SH-SY5Y (cell line): ENCODE results near the gene KIAA1614.

Experiments used
- GATA2 ChIP-seq: IDR thresholded peaks from 2 replicates; pipeline ENCODE4 v1.6.1; 2011; ENCODE audit warnings: mild to moderate bottlenecking, low read depth, low read length
- GATA3 ChIP-seq: IDR thresholded peaks from 2 replicates; pipeline ENCODE4 v1.6.1; 2011; ENCODE audit warnings: low read depth, mild to moderate bottlenecking, low read length, moderate library complexity

The KIAA1614 gene

GRCh38 chr1:180917306-180918065 lies 4.8 kb downstream of the KIAA1614 start:
- TF ChIP-seq GATA2 (no peak), GATA3 (no peak)

GRCh38 chr1:180918519-180918918 lies 5.8 kb downstream of the KIAA1614 start:
- no peak for TF ChIP-seq GATA2
- no peak for TF ChIP-seq GATA3

GRCh38 chr1:180919183-180919700 lies 6.5 kb downstream of the KIAA1614 start:
- TF ChIP-seq GATA3 (no peak), GATA2 (no peak)

GRCh38 chr1:180920193-180920592 lies 7.5 kb downstream of the KIAA1614 start:
- TF ChIP-seq GATA2, result no peak

GRCh38 chr1:180920702-180921101 lies 8.0 kb downstream of the KIAA1614 start:
- no peak for TF ChIP-seq GATA3
- no peak for TF ChIP-seq GATA2

- TF ChIP-seq GATA3 (no peak), GATA2 (no peak)
Observed at GRCh38 chr1:180921386-180921785, 8.7 kb downstream of the KIAA1614 start.

- no peak for TF ChIP-seq GATA2
- no peak for TF ChIP-seq GATA3
Observed at GRCh38 chr1:180921891-180922630, 9.4 kb downstream of the KIAA1614 start.

GRCh38 chr1:180922631-180923015 lies 9.9 kb downstream of the KIAA1614 start:
- TF ChIP-seq GATA3, result no peak
- TF ChIP-seq GATA2, result no peak

GRCh38 chr1:180923021-180923841 lies 10.5 kb downstream of the KIAA1614 start:
- no peak for TF ChIP-seq GATA3

GRCh38 chr1:180923887-180924286 lies 11.2 kb downstream of the KIAA1614 start:
- no peak for TF ChIP-seq GATA3
- no peak for TF ChIP-seq GATA2

GRCh38 chr1:180924939-180925338 lies 12.2 kb downstream of the KIAA1614 start:
- TF ChIP-seq GATA2 (no peak), GATA3 (no peak)

- TF ChIP-seq GATA2 (no peak), GATA3 (no peak)
Observed at GRCh38 chr1:180925471-180926051, 12.9 kb downstream of the KIAA1614 start.

GRCh38 chr1:180926164-180926981 lies 13.7 kb downstream of the KIAA1614 start:
- peak; percentile 73 for TF ChIP-seq GATA2
- TF ChIP-seq GATA3, result no peak
